Lower lobe of right lung (tissue), 2 donors: ENCODE results near the gene ORAI1. TPM values are rescaled to one million over a fixed set of nuclear protein-coding genes. Genes with fewer than 3 reads are reported as not detected.

ENCODE experiments used
- ATAC-seq, 2 donors: fragments of 200-7000 bp; cut with Tn5 transposase; one replicate each; pipeline ENCODE4 v1.9.1; 2020 to 2022; ENCODE audit warnings: mild to moderate bottlenecking in 2 of 2, moderate library complexity in 2 of 2
- DNase-seq: peaks from one replicate; pipeline ENCODE4 v3.0.0-alpha.2; 2020
- H3K27ac ChIP-seq: fragments of 200-600 bp; one replicate; pipeline ENCODE4 v1.8.0; 2022
- H3K27me3 ChIP-seq: fragments of 200-600 bp; one replicate; pipeline ENCODE4 v1.8.0; 2022; ENCODE audit warnings: low read depth
- H3K36me3 ChIP-seq: fragments of 200-600 bp; one replicate; pipeline ENCODE4 v1.8.0; 2022; ENCODE audit warnings: mild to moderate bottlenecking
- H3K4me1 ChIP-seq: fragments of 200-600 bp; one replicate; pipeline ENCODE4 v1.8.0; 2022
- H3K4me3 ChIP-seq: fragments of 200-600 bp; one replicate; pipeline ENCODE4 v1.8.0; 2022; ENCODE audit warnings: mild to moderate bottlenecking
- H3K9me3 ChIP-seq: fragments of 200-600 bp; one replicate; pipeline ENCODE4 v1.8.0; 2022
- intact Hi-C: fragments of 100-400 bp; cut with DNase I; formaldehyde crosslinking; loops from one replicate; pipeline ENCODE4 v1.11.0; 2022
- total RNA-seq: library from RNA; stranded (reverse); fragmentation: NEBNext Ultra II Directional; extraction: Animal tissue kit (Norgen Biotek cat#: 25700); gene quantifications from one replicate; pipeline ENCODE4 v1.2.1, GENCODE V29; 2021
- TF ChIP-seq, protein P1 (sequence below): fragments of 200-600 bp; IDR thresholded peaks from one replicate; pipeline ENCODE4 v1.8.0; 2022; ENCODE audit warnings: antibody characterized with exemption, mild to moderate bottlenecking
- donor health status: DM: no; HTN: yes; CAD: no; lungs with severe emphysema.

ORAI1 gene
- total RNA-seq, 1 donor from 2014 or later, result 39.0 TPM

DNA sequence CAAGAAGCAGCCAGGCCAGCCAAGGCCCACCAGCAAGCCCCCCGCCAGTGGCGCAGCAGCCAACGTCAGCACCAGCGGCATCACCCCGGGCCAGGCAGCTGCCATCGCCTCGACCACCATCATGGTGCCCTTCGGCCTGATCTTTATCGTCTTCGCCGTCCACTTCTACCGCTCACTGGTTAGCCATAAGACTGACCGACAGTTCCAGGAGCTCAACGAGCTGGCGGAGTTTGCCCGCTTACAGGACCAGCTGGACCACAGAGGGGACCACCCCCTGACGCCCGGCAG is 15.0 kb downstream of the ORAI1 start:
- Histone ChIP-seq H3K27me3 (no peaks in the 10 kb centered on the region), H3K9me3 (no peaks in the 10 kb centered on the region), H3K27ac (no peak overlapping the region), H3K36me3 (peaks cover 18% of the 10 kb centered on the region), H3K4me1 (peaks cover 19% of the 10 kb centered on the region), H3K4me3 (no peak overlapping the region)
- no peak for ATAC-seq
- TF ChIP-seq, protein P1, sequence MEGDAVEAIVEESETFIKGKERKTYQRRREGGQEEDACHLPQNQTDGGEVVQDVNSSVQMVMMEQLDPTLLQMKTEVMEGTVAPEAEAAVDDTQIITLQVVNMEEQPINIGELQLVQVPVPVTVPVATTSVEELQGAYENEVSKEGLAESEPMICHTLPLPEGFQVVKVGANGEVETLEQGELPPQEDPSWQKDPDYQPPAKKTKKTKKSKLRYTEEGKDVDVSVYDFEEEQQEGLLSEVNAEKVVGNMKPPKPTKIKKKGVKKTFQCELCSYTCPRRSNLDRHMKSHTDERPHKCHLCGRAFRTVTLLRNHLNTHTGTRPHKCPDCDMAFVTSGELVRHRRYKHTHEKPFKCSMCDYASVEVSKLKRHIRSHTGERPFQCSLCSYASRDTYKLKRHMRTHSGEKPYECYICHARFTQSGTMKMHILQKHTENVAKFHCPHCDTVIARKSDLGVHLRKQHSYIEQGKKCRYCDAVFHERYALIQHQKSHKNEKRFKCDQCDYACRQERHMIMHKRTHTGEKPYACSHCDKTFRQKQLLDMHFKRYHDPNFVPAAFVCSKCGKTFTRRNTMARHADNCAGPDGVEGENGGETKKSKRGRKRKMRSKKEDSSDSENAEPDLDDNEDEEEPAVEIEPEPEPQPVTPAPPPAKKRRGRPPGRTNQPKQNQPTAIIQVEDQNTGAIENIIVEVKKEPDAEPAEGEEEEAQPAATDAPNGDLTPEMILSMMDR, result no peak
- DNase-seq, result no peak
- intact Hi-C loops, result no loop called here

DNA sequence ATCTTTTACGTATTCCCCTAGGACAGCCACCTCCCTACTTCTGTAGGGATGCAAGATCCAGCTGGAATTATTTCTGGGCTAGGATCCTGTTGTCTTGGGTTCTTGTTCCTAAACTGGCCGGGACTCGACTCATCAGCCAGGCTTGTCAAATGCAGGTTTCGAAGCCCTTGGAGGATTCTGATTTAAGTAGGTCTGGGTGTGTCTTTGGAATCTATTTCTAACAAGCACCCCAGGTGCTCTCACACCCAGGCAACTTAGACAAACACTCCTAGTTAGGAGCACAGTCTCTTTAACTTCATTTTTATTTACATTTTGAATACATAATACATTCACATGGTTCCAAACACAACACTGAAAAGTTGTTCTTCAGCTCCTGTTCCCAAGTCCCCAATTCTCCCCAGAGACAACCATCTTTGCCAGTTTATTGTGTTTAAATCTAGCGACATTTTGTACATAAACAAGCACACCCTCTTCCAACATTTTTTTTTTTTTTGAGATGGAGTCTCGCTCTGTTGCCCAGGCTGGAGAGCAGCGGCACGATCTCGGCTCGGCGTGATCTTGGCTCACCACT is 22.2 kb downstream of the ORAI1 start:
- no peak overlapping the region for H3K4me3 ChIP-seq
- TF ChIP-seq, protein P1, result no peak
- H3K27ac ChIP-seq, result peak overlapping the region; percentile 24
- DNase-seq, result no peak
- peaks cover 8% of the 10 kb centered on the region for H3K4me1 ChIP-seq
- ATAC-seq, result peak; percentile 73 to 88
- H3K9me3 ChIP-seq, result no peaks in the 10 kb centered on the region
- no peaks in the 10 kb centered on the region for H3K27me3 ChIP-seq
- no peaks in the 10 kb centered on the region for H3K36me3 ChIP-seq
- intact Hi-C loops, result no loop called here

DNA sequence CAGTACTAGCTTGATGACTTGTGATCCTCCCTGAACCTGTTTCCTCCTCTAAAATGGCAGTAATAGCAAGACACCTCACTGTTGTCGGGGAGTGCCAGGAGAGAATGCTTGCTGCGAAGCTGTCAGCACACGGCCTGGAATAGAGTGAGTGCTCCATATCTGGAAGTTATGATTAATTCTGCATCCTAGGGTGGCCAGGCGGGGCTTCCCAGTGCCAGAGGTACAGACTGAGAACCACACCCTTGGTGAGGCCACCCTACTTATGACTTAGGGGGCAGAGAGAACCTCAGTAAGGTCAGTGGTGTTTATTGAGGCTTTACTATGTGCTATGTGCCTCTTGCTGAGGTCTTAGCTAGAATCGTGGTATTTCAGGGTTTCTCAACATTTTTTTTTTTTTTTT is 23.0 kb downstream of the ORAI1 start:
- DNase-seq, result no peak
- no peaks in the 10 kb centered on the region for H3K36me3 ChIP-seq

DNA sequence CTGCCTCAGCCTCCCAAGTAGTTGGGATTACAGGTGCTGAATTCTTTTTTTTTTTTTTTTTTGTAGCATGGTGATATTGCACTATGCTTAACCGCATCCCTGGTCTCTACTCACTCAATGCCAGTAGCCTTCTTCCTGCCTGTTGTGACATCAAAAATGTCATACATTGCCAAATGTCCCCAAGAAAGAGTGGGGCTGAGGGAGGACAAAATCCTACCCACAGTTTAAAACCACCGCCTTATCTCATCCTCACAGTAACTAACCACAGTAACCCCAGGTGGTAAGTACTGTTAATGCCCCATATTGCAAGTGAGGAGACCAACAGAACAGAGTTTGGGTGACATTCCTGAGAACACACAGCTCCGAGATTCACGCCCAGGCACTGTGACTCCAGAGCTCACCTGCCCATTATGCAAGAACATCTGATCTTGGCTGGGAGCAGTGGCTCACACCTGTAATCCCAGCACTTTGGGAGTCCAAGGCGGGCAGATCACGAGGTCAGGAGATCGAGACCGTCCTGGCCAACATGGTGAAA is 23.6 kb downstream of the ORAI1 start:
- DNase-seq, result no peak
- TF ChIP-seq, protein P1, result no peak
- H3K27me3 ChIP-seq, result no peaks in the 10 kb centered on the region
- peaks cover 8% of the 10 kb centered on the region for H3K4me1 ChIP-seq
- H3K9me3 ChIP-seq, result no peaks in the 10 kb centered on the region
- no peaks in the 10 kb centered on the region for H3K36me3 ChIP-seq
- ATAC-seq, result peak; percentile 15 to 61
- intact Hi-C loops, result no loop called here
- H3K27ac ChIP-seq, result no peak overlapping the region
- H3K4me3 ChIP-seq, result no peak overlapping the region

More for the DNA sequence above, 23.0 kb downstream of the ORAI1 start:
- H3K27me3 ChIP-seq, result no peaks in the 10 kb centered on the region
- peaks cover 8% of the 10 kb centered on the region for H3K4me1 ChIP-seq
- intact Hi-C loops, result no loop called here
- no peak overlapping the region for H3K27ac ChIP-seq
- TF ChIP-seq, protein P1, result no peak
- no peaks in the 10 kb centered on the region for H3K9me3 ChIP-seq
- peak; percentile 5 to 11 for ATAC-seq
- H3K4me3 ChIP-seq, result no peak overlapping the region

DNA sequence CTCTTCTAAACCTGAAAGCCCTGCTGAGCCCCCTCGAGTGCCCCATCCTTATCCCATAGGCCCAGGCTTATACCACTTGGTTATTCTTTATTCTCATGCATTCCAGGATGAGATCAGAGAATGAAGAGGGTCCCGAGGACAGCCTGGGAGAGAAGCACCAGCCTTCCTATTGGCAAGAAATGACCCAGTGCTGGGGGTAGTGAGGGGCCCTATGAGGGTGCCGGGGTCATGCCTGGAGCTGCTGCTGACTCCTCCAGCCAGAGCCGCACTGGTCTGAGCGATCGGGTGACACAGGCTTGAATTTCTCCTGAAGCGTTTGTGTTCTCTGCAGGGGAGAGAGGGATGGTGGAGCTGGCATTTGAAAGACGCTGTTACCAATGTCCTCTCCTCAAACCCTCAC is 25.0 kb downstream of the ORAI1 start:
- Histone ChIP-seq H3K27me3 (no peaks in the 10 kb centered on the region), H3K4me1 (peaks cover 8% of the 10 kb centered on the region), H3K9me3 (no peaks in the 10 kb centered on the region), H3K4me3 (no peak overlapping the region), H3K27ac (no peak overlapping the region), H3K36me3 (no peaks in the 10 kb centered on the region)
- ATAC-seq, result no peak
- intact Hi-C loops, result no loop called here
- TF ChIP-seq, protein P1, result no peak
- DNase-seq, result no peak
